IPS DF 6.9 (cell line): ENCODE measurements around the gene CHST8.
"Not testable (repeated sequence)": the region's sequence is repeated elsewhere in the genome, so short reads cannot be mapped to it uniquely, and the experiment has no call there.

ENCODE experiments used
- DNase-seq: peaks from one replicate; pipeline ENCODE4 v3.0.0-alpha.2; 2013; ENCODE audit warnings: low read depth, low spot score
- H3K27ac ChIP-seq: one replicate; pipeline ENCODE4 v1.5.1; 2013; ENCODE audit warnings: low read length, control low read depth
- H3K27me3 ChIP-seq: 2 replicates; pipeline ENCODE4 v1.6.1; 2013; ENCODE audit warnings: mild to moderate bottlenecking, low read length; ENCODE audit not compliant: control insufficient read depth, insufficient read depth
- H3K36me3 ChIP-seq: 2 replicates; pipeline ENCODE4 v1.6.1; 2013; ENCODE audit warnings: low read length; ENCODE audit not compliant: control insufficient read depth, insufficient read depth
- H3K4me1 ChIP-seq: 2 replicates; pipeline ENCODE4 v1.6.1; 2013; ENCODE audit warnings: low read length; ENCODE audit not compliant: control insufficient read depth, insufficient read depth
- H3K4me3 ChIP-seq: 2 replicates; pipeline ENCODE4 v1.5.1; 2013; ENCODE audit warnings: mild to moderate bottlenecking, low read length
- H3K9me3 ChIP-seq: 2 replicates; pipeline ENCODE4 v1.6.1; 2013; ENCODE audit warnings: low read length, inconsistent platforms; ENCODE audit not compliant: control insufficient read depth, insufficient read depth
- whole genome bisulfite sequencing: extraction: QIAGEN DNeasy Blood & Tissue Kit; methylation state at CpG from one replicate; pipeline ENCODE4 v1.1.7; 2013; ENCODE audit warnings: mixed read lengths, missing lambda C conversion rate; ENCODE audit not compliant: insufficient read length, insufficient coverage; 5-methylcytosine and 5-hydroxymethylcytosine counted together

CHST8 gene

DNA sequence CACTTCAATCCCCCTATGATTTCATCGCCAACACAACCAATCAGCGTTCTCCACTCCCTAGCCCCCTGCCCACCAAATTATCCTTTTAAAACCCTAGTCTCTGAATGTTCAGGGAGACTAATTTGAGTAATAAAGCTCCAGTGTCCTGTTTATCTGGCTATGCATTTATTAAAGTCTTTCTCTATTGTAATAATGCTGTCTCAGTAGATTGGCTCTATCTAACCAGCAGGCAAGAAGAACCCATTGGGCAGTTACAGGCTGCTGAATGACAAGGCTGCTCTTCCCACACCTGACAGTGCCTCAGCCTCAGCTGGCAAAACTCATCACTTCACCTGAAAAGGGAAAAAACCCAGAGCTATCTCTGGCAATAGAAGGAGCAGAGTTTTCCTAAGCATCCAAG lies 20.2 kb upstream of the CHST8 start:
- H3K27me3 ChIP-seq = no peaks in the 10 kb centered on the region
- DNase-seq = no peak
- H3K36me3 ChIP-seq = no peaks in the 10 kb centered on the region
- no peak overlapping the region for H3K4me3 ChIP-seq
- WGBS = no CpG with 5 or more reads among the region's 2 CpGs
- no peaks in the 10 kb centered on the region for H3K9me3 ChIP-seq
- no peak overlapping the region for H3K27ac ChIP-seq
- no peaks in the 10 kb centered on the region for H3K4me1 ChIP-seq

DNA sequence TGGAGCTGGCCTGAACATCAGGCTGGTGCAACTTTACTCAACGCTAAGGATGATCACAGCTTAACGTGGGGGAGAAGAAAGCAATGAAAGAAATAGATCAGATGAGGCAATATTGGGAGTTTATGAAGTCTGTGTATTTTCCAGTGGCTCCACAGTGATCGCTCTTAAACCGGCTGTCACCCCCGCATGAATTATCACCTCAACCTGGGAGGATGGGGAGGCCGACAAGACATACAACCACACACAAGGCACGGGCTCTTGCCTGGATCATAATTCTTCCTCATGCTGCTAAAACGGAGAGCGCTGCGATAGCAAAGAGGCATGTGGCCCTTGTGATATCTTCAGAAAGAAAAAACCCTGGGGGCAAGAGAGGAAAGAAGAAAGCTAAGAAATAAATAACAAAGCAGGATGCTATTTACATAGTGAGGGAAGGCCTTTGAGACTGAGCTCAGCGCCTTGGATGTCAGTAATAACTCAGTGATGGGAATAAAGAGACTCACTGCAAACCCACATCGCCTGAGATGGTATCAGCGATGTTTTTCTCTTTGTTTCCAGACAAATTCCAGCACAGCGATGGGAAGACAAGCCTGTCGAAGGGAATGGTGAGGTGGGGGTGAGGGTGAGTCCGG lies 19.1 kb upstream of the CHST8 start:
- H3K27me3 ChIP-seq = no peaks in the 10 kb centered on the region
- no CpG with 5 or more reads among the region's 16 CpGs for WGBS
- DNase-seq = no peak

DNA sequence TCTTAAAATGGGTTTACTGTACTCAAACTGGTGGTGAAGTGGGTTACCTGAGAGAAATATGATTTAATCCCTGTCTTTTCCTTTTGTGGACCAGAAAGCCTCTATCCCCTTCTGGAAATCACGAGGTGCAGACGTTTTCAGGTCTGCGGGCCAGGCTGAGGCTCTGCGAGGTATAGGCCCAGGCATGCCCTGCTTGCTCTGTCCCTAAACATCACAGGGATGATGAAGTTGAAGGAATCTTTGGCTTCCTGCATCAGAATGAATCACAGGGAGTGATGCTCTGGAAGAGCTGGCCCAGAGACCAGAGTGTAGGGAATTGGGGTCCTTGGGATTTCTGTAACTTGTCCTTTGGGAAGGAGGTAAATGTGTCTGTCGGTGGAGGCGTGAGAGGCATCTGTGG lies 18.4 kb upstream of the CHST8 start:
- no peak overlapping the region for H3K4me3 ChIP-seq
- no peaks in the 10 kb centered on the region for H3K9me3 ChIP-seq
- no peak overlapping the region for H3K27ac ChIP-seq
- no peaks in the 10 kb centered on the region for H3K36me3 ChIP-seq
- WGBS = no CpG with 5 or more reads among the region's 6 CpGs
- DNase-seq = no peak
- no peaks in the 10 kb centered on the region for H3K27me3 ChIP-seq
- no peaks in the 10 kb centered on the region for H3K4me1 ChIP-seq

More for the DNA sequence above, 19.1 kb upstream of the CHST8 start:
- Histone ChIP-seq H3K4me3 (no peak overlapping the region; the same call in 1 of the 2 replicates), H3K27ac (no peak overlapping the region), H3K9me3 (no peaks in the 10 kb centered on the region), H3K4me1 (no peaks in the 10 kb centered on the region), H3K36me3 (no peaks in the 10 kb centered on the region)

DNA sequence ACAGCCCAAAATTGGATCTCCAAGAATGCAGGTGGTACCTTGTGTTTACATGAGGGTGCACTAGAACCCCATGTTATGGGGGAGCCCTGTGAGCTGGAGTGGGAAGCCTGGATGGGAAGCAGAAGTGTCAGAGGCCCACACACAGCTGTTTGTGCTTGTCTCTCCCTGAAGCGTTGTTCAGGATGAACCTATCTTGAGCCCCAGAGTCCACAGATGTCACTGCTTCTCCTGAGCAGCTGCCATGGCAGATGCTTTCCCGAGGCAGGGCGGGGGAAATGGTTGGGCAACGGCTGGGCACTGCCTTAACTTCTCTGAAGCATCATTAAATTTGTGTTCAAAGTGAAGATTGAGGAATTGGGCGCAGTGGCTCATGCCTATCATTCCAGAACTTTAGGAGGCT lies 17.1 kb upstream of the CHST8 start:
- DNase-seq = no peak

DNA sequence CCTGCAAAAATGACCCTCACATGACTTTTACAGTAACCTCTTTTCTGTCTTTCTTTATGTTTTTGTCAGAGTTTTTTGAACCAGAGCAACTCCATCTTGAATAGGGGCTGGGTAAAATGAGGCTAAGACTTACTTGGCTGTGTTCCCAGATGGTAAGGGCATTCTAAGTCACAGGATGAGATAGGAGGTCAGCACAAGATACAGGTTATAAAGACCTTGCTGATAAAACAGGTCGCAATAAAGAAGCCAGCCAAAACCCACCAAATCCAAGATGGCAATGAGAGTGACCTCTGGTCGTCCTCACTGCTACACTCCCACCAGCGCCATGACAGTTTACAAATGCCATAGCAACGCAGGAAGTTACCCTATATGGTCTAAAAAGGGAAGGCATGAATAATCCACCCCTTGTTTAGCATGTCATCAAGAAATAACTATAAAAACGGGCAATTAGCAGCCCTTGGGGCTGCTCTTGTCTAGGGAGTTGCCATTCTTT lies 15.9 kb upstream of the CHST8 start:
- H3K36me3 ChIP-seq, H3K4me3 ChIP-seq, DNase-seq, H3K4me1 ChIP-seq, H3K27ac ChIP-seq, H3K9me3 ChIP-seq, H3K27me3 ChIP-seq: not testable (repeated sequence)
- no CpG with 5 or more reads among the region's 5 CpGs for WGBS

More for the DNA sequence above, 17.1 kb upstream of the CHST8 start:
- no peaks in the 10 kb centered on the region for H3K36me3 ChIP-seq
- no peaks in the 10 kb centered on the region for H3K9me3 ChIP-seq
- no peaks in the 10 kb centered on the region for H3K27me3 ChIP-seq
- H3K4me1 ChIP-seq = no peaks in the 10 kb centered on the region
- no peak overlapping the region for H3K4me3 ChIP-seq
- no peak overlapping the region for H3K27ac ChIP-seq
- WGBS = no CpG with 5 or more reads among the region's 5 CpGs

DNA sequence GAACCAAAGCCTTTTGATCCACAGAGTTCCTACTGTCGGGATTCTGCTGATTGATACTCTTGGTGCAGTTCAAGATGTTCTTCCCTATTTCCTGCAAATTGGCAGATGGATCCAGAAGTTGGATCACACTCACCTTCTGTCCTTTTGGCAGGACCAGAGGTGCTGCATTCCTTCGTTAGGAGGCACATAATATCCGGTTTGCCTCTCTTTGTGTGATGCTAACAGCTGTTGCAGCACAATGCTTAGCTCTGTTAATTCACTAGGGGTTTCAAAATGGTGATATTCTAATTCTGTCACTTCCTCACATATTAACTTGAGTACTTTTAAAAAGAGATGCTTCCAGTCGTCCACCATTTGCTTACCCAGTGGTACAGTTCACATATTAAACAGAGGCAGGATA lies 15.2 kb upstream of the CHST8 start:
- Histone ChIP-seq H3K27me3 (no peaks in the 10 kb centered on the region), H3K27ac (no peak overlapping the region), H3K9me3 (no peaks in the 10 kb centered on the region), H3K4me1 (no peaks in the 10 kb centered on the region), H3K4me3 (no peak overlapping the region), H3K36me3 (no peaks in the 10 kb centered on the region)
- no CpG with 5 or more reads among the region's 4 CpGs for WGBS
- DNase-seq = no peak

DNA sequence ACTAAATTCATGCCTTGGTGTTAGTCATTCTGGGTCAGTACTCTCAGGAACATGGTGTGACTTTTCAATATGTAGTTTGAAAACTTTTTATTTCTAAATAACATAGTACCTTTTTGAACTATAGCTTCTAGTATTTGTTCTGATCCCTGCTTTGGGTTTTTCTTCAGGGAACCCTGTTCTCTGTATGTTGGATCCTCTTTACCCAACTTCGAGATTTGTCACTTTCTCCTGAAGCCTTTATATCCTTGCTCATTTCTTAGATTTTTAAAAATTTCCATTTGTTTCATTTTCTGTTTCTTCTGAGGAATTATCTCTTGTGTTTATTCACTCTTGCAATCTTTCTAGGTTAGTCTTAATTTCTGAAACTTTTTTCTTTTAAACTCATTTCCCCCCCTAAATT lies 12.4 kb upstream of the CHST8 start:
- Histone ChIP-seq H3K4me3 (no peak overlapping the region), H3K36me3 (no peaks in the 10 kb centered on the region), H3K4me1 (no peaks in the 10 kb centered on the region; the same call in 1 of the 2 replicates), H3K9me3 (no peaks in the 10 kb centered on the region), H3K27ac (no peak overlapping the region), H3K27me3 (no peaks in the 10 kb centered on the region)
- no peak for DNase-seq
- no CpG with 5 or more reads among the region's 1 CpG for WGBS

DNA sequence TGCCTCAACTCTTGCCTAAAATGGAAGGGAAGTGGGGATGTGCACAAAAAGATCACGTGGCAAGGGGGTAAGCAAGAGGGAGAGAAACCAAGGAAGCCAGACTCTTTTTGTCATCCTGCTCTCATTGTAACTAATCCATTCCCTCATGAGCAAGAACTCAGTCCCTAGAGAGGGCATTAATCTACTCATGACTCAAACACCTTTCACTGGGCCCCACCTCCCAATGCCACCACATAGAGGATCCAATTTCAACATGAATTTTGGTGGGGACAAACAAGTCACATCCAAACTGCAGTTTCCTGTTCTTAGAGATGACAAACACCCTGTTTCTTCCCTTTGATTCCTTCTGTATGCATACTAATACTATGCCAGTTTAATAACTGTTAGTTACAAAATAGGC lies 11.2 kb upstream of the CHST8 start:
- Histone ChIP-seq H3K27me3 (no peaks in the 10 kb centered on the region), H3K27ac (no peak overlapping the region), H3K4me3 (no peak overlapping the region), H3K36me3 (no peaks in the 10 kb centered on the region), H3K4me1 (no peaks in the 10 kb centered on the region; the same call in 1 of the 2 replicates), H3K9me3 (no peaks in the 10 kb centered on the region)
- no peak for DNase-seq
- no CpG with 5 or more reads among the region's 1 CpG for WGBS

DNA sequence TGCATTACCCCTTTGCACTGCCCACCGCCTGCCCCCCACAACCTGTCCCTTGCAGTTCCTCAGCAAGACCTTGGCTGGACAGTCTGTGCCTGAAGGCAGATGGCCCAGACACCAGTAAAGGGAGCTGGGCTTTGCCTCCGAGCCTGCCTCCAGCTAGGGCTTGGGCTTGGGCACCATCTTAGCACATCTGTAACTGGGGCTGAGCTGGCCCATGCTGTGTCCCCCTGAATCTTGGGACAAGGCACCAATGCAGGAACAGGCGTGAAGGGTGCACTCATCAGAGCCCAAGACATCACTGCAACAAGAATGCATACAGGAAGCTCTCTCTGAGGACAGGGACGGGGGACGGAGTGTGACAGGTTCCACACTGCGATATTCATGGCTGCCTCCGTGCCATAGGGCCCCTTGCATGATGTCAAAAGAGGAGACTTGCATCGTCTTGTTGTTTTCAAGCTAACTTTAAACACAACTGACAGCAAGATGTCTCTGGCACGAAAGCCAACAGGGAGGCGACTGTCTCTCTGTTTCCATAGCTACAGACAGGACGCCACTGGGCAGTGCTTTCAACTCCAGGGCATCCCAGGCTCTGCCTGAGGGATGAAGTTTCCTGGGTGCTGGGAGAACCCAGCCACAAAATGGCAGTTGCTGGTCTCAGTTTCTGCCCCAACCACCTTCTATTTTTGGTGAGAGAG lies 8.7 kb upstream of the CHST8 start:
- no CpG with 5 or more reads among the region's 11 CpGs for WGBS
- Histone ChIP-seq H3K4me1 (no peaks in the 10 kb centered on the region; the same call in 1 of the 2 replicates), H3K4me3 (no peak overlapping the region), H3K36me3 (no peaks in the 10 kb centered on the region), H3K27me3 (no peaks in the 10 kb centered on the region), H3K9me3 (no peaks in the 10 kb centered on the region), H3K27ac (no peak overlapping the region)
- no peak for DNase-seq

DNA sequence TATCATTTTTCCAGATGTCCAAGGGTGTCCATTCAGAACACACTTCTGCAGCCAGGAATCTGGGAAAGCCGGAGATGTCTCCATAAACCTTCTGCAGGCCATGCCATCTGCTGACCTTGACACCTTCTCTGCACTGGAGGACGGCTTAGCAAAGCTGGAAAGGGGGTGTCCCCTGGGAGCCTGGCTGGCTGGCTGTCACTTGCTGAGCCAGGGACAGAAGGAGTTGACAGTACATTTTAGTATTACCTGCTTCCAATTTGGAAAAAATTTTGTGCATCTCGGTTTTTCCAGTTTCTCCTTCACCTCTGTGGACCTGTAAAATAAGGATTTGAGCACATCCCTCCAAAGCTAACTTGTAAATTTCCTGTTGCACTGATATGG lies 8.1 kb upstream of the CHST8 start:
- Histone ChIP-seq H3K27ac (no peak overlapping the region), H3K4me1 (no peaks in the 10 kb centered on the region; the same call in 1 of the 2 replicates), H3K4me3 (no peak overlapping the region), H3K36me3 (no peaks in the 10 kb centered on the region), H3K27me3 (no peaks in the 10 kb centered on the region), H3K9me3 (no peaks in the 10 kb centered on the region)
- no peak for DNase-seq
- no CpG with 5 or more reads among the region's 3 CpGs for WGBS
